ENCODE data around the gene PDS5A. TPM values are rescaled to one million over a fixed set of nuclear protein-coding genes. Genes with fewer than 3 reads are reported as not detected.
"Not testable (repeated sequence)": the region's sequence is repeated elsewhere in the genome, so short reads cannot be mapped to it uniquely, and the experiment has no call there.

Gene PDS5A
- total RNA-seq, 1 donor from 2014 or later = 132 TPM

DNA sequence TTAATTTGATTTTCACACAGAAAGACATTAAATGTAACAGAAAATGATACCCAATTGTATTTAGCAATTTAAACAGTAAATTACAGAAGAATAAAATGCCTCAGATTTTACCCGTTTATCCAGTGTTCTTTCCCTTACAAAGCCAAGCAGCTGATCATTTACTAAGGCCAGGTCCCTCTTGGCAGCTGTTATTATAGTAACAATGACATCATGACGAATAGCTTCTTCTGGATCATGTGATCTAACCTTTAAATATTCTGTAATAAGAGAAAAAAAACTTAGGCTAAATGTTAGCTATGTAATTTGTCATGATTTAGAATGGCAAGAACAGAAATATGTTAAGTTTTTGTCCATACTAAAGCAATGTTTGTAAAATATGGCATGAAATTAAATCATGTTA is 69.4 kb downstream of the PDS5A start:
- no peaks in the 10 kb centered on the region for H3K27me3 Mint-ChIP-seq (ENCODE audit: insufficient read depth, low read depth)
- peaks cover 17% of the 10 kb centered on the region for H3K36me3 Mint-ChIP-seq
- H3K4me2 ChIP-seq = no peak overlapping the region
- peaks cover 29% of the 10 kb centered on the region for H3K36me3 ChIP-seq
- no peak overlapping the region for H3K27ac ChIP-seq
- H3K27me3 ChIP-seq = no peaks in the 10 kb centered on the region
- H3K4me1 Mint-ChIP-seq = no peaks in the 10 kb centered on the region
- H3K4me3 ChIP-seq = no peak overlapping the region
- H3K9me3 ChIP-seq (ENCODE audit: low read depth) = no peaks in the 10 kb centered on the region
- no peak overlapping the region for H3K4me3 Mint-ChIP-seq
- H3K9me3 Mint-ChIP-seq = no peaks in the 10 kb centered on the region
- H3K9ac ChIP-seq = no peak overlapping the region
- H3K79me2 ChIP-seq (ENCODE audit: low read depth) = peaks cover 4% of the 10 kb centered on the region
- no peak for DNase-seq (ENCODE audit: low spot score)
- TF ChIP-seq, protein P1, sequence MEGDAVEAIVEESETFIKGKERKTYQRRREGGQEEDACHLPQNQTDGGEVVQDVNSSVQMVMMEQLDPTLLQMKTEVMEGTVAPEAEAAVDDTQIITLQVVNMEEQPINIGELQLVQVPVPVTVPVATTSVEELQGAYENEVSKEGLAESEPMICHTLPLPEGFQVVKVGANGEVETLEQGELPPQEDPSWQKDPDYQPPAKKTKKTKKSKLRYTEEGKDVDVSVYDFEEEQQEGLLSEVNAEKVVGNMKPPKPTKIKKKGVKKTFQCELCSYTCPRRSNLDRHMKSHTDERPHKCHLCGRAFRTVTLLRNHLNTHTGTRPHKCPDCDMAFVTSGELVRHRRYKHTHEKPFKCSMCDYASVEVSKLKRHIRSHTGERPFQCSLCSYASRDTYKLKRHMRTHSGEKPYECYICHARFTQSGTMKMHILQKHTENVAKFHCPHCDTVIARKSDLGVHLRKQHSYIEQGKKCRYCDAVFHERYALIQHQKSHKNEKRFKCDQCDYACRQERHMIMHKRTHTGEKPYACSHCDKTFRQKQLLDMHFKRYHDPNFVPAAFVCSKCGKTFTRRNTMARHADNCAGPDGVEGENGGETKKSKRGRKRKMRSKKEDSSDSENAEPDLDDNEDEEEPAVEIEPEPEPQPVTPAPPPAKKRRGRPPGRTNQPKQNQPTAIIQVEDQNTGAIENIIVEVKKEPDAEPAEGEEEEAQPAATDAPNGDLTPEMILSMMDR (IDR thresholded peaks at IDR 0.05) = no peak
- TF ChIP-seq EZH2 (IDR thresholded peaks at IDR 0.05) (no peak), EZH2phosphoT487 (IDR thresholded peaks at IDR 0.05) (no peak)
- H3K4me1 ChIP-seq = no peaks in the 10 kb centered on the region
- no peak overlapping the region for H2AFZ ChIP-seq (replicated peaks)
- peaks cover 2% of the 10 kb centered on the region for H4K20me1 ChIP-seq (ENCODE audit: low read depth)
- H3F3A ChIP-seq (ENCODE audit: low read depth) = peaks cover 8% of the 10 kb centered on the region
- H3K27ac Mint-ChIP-seq = no peak overlapping the region

- Histone ChIP-seq H3K9ac (no peak overlapping the region), H4K20me1 (ENCODE audit: low read depth) (peaks cover 6% of the 10 kb centered on the region), H3K27me3 (no peaks in the 10 kb centered on the region), H3K4me1 (no peaks in the 10 kb centered on the region), H3K4me3 (no peak overlapping the region), H3K4me2 (no peak overlapping the region), H3K79me2 (ENCODE audit: low read depth) (peaks cover 4% of the 10 kb centered on the region), H2AFZ (replicated peaks) (no peak overlapping the region), H3K27ac (no peak overlapping the region), H3K9me3 (ENCODE audit: low read depth) (no peaks in the 10 kb centered on the region), H3F3A (ENCODE audit: low read depth) (peaks cover 8% of the 10 kb centered on the region), H3K36me3 (peaks cover 39% of the 10 kb centered on the region)
- H3K27ac Mint-ChIP-seq = no peak overlapping the region
- DNase-seq (ENCODE audit: low spot score) = no peak
- H3K4me3 Mint-ChIP-seq = no peak overlapping the region
- H3K9me3 Mint-ChIP-seq = no peaks in the 10 kb centered on the region
- H3K36me3 Mint-ChIP-seq = peaks cover 21% of the 10 kb centered on the region
- H3K27me3 Mint-ChIP-seq (ENCODE audit: insufficient read depth, low read depth) = no peaks in the 10 kb centered on the region
- TF ChIP-seq, protein P1 (IDR thresholded peaks at IDR 0.05) = no peak
- TF ChIP-seq EZH2phosphoT487 (IDR thresholded peaks at IDR 0.05) (no peak), EZH2 (IDR thresholded peaks at IDR 0.05) (no peak)
- no peaks in the 10 kb centered on the region for H3K4me1 Mint-ChIP-seq
Observed at GRCh38 chr4:39905656-39906055, 72.1 kb downstream of the PDS5A start.

- H4K20me1 ChIP-seq (ENCODE audit: low read depth); H3K27me3 ChIP-seq; H3K79me2 ChIP-seq (ENCODE audit: low read depth); H3K4me2 ChIP-seq; H3K9me3 Mint-ChIP-seq; H2AFZ ChIP-seq (replicated peaks); H3F3A ChIP-seq (ENCODE audit: low read depth); H3K9me3 ChIP-seq (ENCODE audit: low read depth); H3K27ac ChIP-seq; H3K4me3 ChIP-seq; H3K4me1 Mint-ChIP-seq; H3K27me3 Mint-ChIP-seq (ENCODE audit: insufficient read depth, low read depth); H3K4me3 Mint-ChIP-seq; H3K27ac Mint-ChIP-seq; DNase-seq (ENCODE audit: low spot score); H3K9ac ChIP-seq; H3K4me1 ChIP-seq: not testable (repeated sequence)
- peaks cover 42% of the 10 kb centered on the region for H3K36me3 ChIP-seq
- peaks cover 20% of the 10 kb centered on the region for H3K36me3 Mint-ChIP-seq
Observed at GRCh38 chr4:39905019-39905418, 72.7 kb downstream of the PDS5A start.

DNA sequence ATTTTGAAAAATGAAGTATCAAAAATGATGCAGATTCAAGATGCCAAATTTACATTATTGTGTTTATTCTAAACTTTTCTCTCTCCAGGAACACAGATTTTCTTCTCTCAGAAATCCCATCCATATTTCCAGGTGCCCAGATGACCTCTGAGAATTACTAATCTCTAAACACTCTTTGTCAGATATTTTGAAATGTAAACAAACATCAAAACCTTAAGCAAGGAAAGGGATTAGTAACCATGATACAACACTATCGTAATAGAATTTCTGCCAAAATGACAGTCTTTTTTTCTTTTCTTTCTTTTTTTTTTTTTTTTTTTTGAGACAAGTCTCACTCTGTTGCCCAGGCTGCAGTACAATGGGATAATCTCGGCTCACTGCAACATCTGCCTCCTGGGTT is 76.7 kb downstream of the PDS5A start:
- no peak overlapping the region for H3K9ac ChIP-seq
- peaks cover 33% of the 10 kb centered on the region for H3K36me3 Mint-ChIP-seq
- H3K27me3 Mint-ChIP-seq (ENCODE audit: insufficient read depth, low read depth) = no peaks in the 10 kb centered on the region
- no peak overlapping the region for H3K4me2 ChIP-seq
- H3K9me3 Mint-ChIP-seq = no peaks in the 10 kb centered on the region
- H4K20me1 ChIP-seq (ENCODE audit: low read depth) = peaks cover 6% of the 10 kb centered on the region
- H3K27ac ChIP-seq = no peak overlapping the region
- H3K4me1 ChIP-seq = no peaks in the 10 kb centered on the region
- H3K9me3 ChIP-seq (ENCODE audit: low read depth) = no peaks in the 10 kb centered on the region
- H3F3A ChIP-seq (ENCODE audit: low read depth) = no peaks in the 10 kb centered on the region
- no peak overlapping the region for H3K27ac Mint-ChIP-seq
- TF ChIP-seq, protein P1 (IDR thresholded peaks at IDR 0.05) = no peak
- TF ChIP-seq EZH2phosphoT487 (IDR thresholded peaks at IDR 0.05) (no peak), EZH2 (IDR thresholded peaks at IDR 0.05) (no peak)
- DNase-seq (ENCODE audit: low spot score) = no peak
- H3K36me3 ChIP-seq = peaks cover 51% of the 10 kb centered on the region
- H3K79me2 ChIP-seq (ENCODE audit: low read depth) = no peaks in the 10 kb centered on the region
- H3K4me3 ChIP-seq = no peak overlapping the region
- no peak overlapping the region for H2AFZ ChIP-seq (replicated peaks)
- no peaks in the 10 kb centered on the region for H3K4me1 Mint-ChIP-seq
- H3K27me3 ChIP-seq = no peaks in the 10 kb centered on the region
- no peak overlapping the region for H3K4me3 Mint-ChIP-seq

Data from neural progenitor cell (in vitro differentiated cells).